ENCODE measurements around the gene DPH5. TPM values are rescaled to one million over a fixed set of nuclear protein-coding genes. Genes with fewer than 3 reads are reported as not detected.

Gene DPH5
- total RNA-seq, 4 donors from 2014 or later: 8.1 to 22.2 (median 16.4) TPM

DNA sequence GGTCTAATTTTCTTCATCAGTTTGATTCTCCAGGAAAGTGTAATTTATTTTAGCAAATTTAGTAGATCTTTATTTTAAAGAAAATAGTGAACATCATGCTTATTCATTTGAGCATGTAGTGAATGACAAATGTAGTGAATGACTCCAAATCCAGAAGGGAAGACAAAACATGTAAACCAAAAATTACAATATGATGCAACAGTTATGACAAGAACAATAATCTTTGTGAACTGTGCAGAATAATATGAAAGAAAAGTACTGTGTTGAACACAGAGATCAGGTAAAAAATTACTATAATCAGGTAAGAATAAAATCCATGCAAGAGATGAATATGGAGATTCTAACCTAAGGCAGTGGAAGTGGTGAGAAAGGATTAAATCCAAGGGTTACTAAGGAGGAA, 30.0 kb upstream of the DPH5 start:
- no peaks in the 10 kb centered on the region for H3K4me1 ChIP-seq
- H3K36me3 ChIP-seq: no peaks in the 10 kb centered on the region
- TF ChIP-seq, protein P1, sequence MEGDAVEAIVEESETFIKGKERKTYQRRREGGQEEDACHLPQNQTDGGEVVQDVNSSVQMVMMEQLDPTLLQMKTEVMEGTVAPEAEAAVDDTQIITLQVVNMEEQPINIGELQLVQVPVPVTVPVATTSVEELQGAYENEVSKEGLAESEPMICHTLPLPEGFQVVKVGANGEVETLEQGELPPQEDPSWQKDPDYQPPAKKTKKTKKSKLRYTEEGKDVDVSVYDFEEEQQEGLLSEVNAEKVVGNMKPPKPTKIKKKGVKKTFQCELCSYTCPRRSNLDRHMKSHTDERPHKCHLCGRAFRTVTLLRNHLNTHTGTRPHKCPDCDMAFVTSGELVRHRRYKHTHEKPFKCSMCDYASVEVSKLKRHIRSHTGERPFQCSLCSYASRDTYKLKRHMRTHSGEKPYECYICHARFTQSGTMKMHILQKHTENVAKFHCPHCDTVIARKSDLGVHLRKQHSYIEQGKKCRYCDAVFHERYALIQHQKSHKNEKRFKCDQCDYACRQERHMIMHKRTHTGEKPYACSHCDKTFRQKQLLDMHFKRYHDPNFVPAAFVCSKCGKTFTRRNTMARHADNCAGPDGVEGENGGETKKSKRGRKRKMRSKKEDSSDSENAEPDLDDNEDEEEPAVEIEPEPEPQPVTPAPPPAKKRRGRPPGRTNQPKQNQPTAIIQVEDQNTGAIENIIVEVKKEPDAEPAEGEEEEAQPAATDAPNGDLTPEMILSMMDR (IDR thresholded peaks at IDR 0.05): no peak
- no peak for TF ChIP-seq POLR2A (IDR thresholded peaks at IDR 0.05)
- H3K27ac ChIP-seq: no peak overlapping the region
- H3K9me3 ChIP-seq: no peaks in the 10 kb centered on the region
- H3K27me3 ChIP-seq: no peaks in the 10 kb centered on the region
- H3K4me3 ChIP-seq: no peak overlapping the region
- DNase-seq: no peak
- intact Hi-C loops (cut with DNase I): no loop called here

DNA sequence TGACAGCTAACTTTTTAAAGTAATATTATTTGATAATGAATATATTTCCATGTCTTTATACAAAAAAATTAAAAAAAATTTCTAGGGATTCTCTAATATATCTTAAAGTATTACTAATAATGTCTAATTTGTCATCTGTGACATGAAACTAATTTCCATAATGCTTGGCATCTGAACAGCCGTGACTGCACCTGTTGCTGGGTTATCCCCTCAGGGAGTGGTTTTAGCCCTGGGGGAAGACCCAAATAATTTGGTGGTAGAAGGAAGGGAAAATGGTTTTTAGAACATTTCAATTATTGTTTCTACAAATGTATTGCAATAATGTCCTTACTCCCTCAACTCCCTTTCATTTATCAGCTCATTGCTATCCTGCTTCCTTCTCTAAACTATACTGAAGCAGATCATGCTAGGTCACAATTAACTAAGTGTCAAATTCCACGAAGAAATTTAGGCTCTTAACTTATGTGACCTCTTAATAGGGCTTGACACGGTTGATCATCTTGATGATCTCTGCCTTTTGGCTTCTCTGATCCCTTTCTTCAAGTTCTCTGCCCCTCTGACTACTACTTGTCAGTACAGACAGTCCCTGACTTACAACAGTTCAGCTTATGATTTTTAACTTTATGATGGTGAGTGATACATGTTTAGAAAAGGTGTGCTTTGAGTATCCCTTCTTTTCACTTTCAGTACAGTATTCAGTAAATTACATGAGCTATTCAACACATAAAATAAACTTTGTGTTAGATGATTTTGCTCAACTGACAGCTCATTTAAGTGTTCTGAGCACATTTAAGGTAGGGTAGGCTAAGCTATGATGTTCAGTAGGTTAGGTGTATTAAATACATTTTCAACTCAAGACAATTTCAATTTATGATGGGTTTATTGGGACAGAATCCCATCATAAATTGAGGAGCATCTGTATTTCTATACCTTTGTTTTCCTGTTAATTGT, 26.4 kb upstream of the DPH5 start:
- WGBS, 2 donors: 64 to 66% methylated on average over 3 of the region's 3 CpGs
- intact Hi-C loops (cut with DNase I): no loop called here
- no peak overlapping the region for H3K27ac ChIP-seq

DNA sequence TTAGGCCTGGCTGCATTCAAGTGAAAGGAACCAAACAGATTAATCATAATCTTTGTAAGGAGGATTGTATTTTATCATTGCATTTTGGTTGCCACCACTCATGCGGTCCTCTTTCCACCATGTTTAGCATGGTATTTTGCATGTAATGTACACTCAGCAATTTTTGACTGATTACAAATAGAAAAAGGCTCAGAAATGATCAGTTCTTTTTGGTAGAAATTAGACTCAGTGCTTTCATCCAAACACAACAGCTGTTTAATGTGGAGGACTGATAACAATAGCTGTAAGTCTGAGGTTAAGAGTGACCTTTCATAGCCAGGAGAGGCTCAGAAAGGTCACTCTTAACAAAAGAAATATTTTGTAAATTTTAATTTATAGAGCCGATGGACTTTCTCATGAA, 25.3 kb upstream of the DPH5 start:
- Histone ChIP-seq H3K36me3 (no peaks in the 10 kb centered on the region), H3K4me3 (no peak overlapping the region), H3K27ac (no peak overlapping the region), H3K27me3 (no peaks in the 10 kb centered on the region), H3K4me1 (no peaks in the 10 kb centered on the region), H3K9me3 (no peaks in the 10 kb centered on the region)
- 91 to 97% methylated on average over 2 of the region's 2 CpGs for WGBS, 2 donors
- DNase-seq: no peak
- intact Hi-C loops (cut with DNase I): no loop called here
- TF ChIP-seq POLR2A (IDR thresholded peaks at IDR 0.05): no peak
- TF ChIP-seq, protein P1 (IDR thresholded peaks at IDR 0.05): no peak

More for the DNA sequence above, 26.4 kb upstream of the DPH5 start:
- Histone ChIP-seq H3K4me1 (no peaks in the 10 kb centered on the region), H3K27me3 (no peaks in the 10 kb centered on the region), H3K4me3 (no peak overlapping the region), H3K36me3 (no peaks in the 10 kb centered on the region), H3K9me3 (no peaks in the 10 kb centered on the region)
- TF ChIP-seq, protein P1 (IDR thresholded peaks at IDR 0.05): no peak
- TF ChIP-seq POLR2A (IDR thresholded peaks at IDR 0.05): no peak
- no peak for DNase-seq

DNA sequence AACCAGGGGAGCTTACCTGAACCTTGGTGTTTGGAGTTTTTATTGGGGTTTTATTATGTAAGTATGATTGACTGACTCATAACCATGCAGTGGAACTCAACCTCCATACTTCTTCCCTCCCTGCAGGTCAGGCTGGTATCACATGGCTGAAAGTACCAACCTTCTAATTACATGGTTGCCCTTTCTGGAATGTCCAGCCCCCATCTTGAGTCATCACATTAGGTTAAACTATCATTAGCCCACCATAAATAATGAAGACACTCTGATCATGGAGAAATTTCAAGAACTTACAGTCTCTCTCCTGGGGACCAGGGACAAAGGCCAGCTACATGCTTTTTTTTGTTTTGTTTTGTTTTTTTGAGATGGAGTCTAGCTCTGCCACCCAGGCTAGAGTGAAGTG, 19.2 kb upstream of the DPH5 start:
- Histone ChIP-seq H3K27me3 (no peaks in the 10 kb centered on the region), H3K4me1 (no peaks in the 10 kb centered on the region), H3K27ac (no peak overlapping the region), H3K9me3 (peaks cover 4 to 19% (median 6%) of the 10 kb centered on the region in 3 donors), H3K36me3 (peaks cover 0 to 22% (median 0%) of the 10 kb centered on the region in 3 donors), H3K4me3 (no peak overlapping the region)
- intact Hi-C loops (cut with DNase I): no loop called here
- TF ChIP-seq, protein P1 (IDR thresholded peaks at IDR 0.05): no peak
- no peak for TF ChIP-seq POLR2A (IDR thresholded peaks at IDR 0.05)
- DNase-seq: no peak

DNA sequence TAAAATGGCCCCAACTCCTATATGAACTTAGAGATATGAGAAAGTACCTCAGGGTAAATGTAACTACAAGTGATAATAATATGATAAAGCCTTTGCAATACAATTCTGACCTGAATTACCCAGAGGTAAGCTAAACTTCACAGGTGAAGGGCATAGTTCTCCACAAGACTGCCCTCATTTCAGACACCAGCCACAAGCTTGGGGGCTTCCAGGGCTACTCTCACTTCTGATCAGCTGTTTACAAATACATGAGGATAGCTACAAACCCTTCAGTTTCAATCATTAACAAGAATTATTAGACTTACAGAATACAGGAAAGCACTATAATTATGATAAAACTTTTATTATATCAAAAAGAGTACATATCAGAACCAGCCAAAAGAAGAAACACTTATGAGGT, 18.7 kb upstream of the DPH5 start:
- H3K4me1 ChIP-seq: no peaks in the 10 kb centered on the region
- TF ChIP-seq POLR2A (IDR thresholded peaks at IDR 0.05): no peak
- TF ChIP-seq, protein P1 (IDR thresholded peaks at IDR 0.05): no peak
- H3K4me3 ChIP-seq: no peak overlapping the region
- H3K27ac ChIP-seq: no peak overlapping the region
- peaks cover 4 to 19% (median 7%) of the 10 kb centered on the region in 3 donors for H3K9me3 ChIP-seq
- intact Hi-C loops (cut with DNase I): no loop called here
- H3K36me3 ChIP-seq: peaks cover 0 to 23% (median 0%) of the 10 kb centered on the region in 3 donors
- DNase-seq: no peak
- H3K27me3 ChIP-seq: no peaks in the 10 kb centered on the region
